CD4-positive, alpha-beta T cell (primary cell): ENCODE measurements around the gene SPATA2. TPM values are rescaled to one million over a fixed set of nuclear protein-coding genes. Genes with fewer than 3 reads are reported as not detected.
"Not testable (repeated sequence)": the region's sequence is repeated elsewhere in the genome, so short reads cannot be mapped to it uniquely, and the experiment has no call there.

Experiments used
- ATAC-seq: fragments of 200-7000 bp; cut with Tn5 transposase; one replicate; pipeline ENCODE4 v1.10.0; 2022; ENCODE audit warnings: mild to moderate bottlenecking; ENCODE audit not compliant: poor library complexity
- CTCF ChIA-PET: fragments of 350-600 bp; sonication (Branson Sonifier 250); formaldehyde crosslinking; loops from one replicate; lab custom pipeline; 2021; ENCODE audit warnings: antibody characterized with exemption, inconsistent platforms; lab: Charles Lee
- POLR2A ChIA-PET: fragments of 350-600 bp; sonication (Branson Sonifier 250); formaldehyde crosslinking; loops from one replicate; lab custom pipeline; 2021; ENCODE audit warnings: antibody characterized with exemption, inconsistent platforms; lab: Charles Lee
- DNase-seq, 14 experiments: peaks; one replicate each; pipeline ENCODE4 v3.0.0-alpha.2; 2013 to 2020; ENCODE audit warnings: mixed read lengths in 2 of 14
- H3K27ac ChIP-seq, 2 donors: one replicate each; pipeline versions ENCODE4 v1.5.1 to v1.7.0; 2013; ENCODE audit warnings: low read length in 2 of 2, low read depth in 1 of 2, mild to moderate bottlenecking in 1 of 2
- H3K27me3 ChIP-seq, 2 experiments: 1 replicate in 1 of 2; 2 replicates in 1 of 2; pipeline versions ENCODE4 v1.6.1 to v1.7.0; 2013; ENCODE audit warnings: low read length in 2 of 2, control low read depth in 1 of 2, mild to moderate bottlenecking in 1 of 2, moderate library complexity in 1 of 2; ENCODE audit not compliant: insufficient read depth in 2 of 2, control insufficient read depth in 1 of 2
- H3K36me3 ChIP-seq: one replicate; pipeline ENCODE4 v1.6.1; 2013; ENCODE audit warnings: low read length, control low read depth; ENCODE audit not compliant: insufficient read depth
- H3K4me1 ChIP-seq: one replicate; pipeline ENCODE4 v1.6.1; 2013; ENCODE audit warnings: low read length, control low read depth; ENCODE audit not compliant: insufficient read depth
- H3K4me3 ChIP-seq: one replicate; pipeline ENCODE4 v1.5.1; 2013; ENCODE audit warnings: mild to moderate bottlenecking, low read length, moderate library complexity
- H3K9me3 ChIP-seq, 2 experiments: 1 replicate in 1 of 2; 2 replicates in 1 of 2; pipeline versions ENCODE4 v1.6.1 to v1.7.0; 2013; ENCODE audit warnings: low read length in 2 of 2, mild to moderate bottlenecking in 2 of 2, control low read depth in 1 of 2, moderate library complexity in 1 of 2; ENCODE audit not compliant: control insufficient read depth in 1 of 2, insufficient read depth in 1 of 2
- H3K27ac Mint-ChIP-seq: one replicate; pipeline ENCODE4 v1.8.0; 2020; ENCODE audit warnings: mixed read lengths
- H3K27me3 Mint-ChIP-seq: one replicate; pipeline ENCODE4 v1.8.0; 2021; ENCODE audit warnings: mixed read lengths
- H3K36me3 Mint-ChIP-seq: one replicate; pipeline ENCODE4 v1.8.0; 2021; ENCODE audit warnings: low read depth, mixed read lengths
- H3K4me1 Mint-ChIP-seq: one replicate; pipeline ENCODE4 v1.8.0; 2021; ENCODE audit warnings: low read depth, mixed read lengths
- H3K4me3 Mint-ChIP-seq: one replicate; pipeline ENCODE4 v1.8.0; 2020; ENCODE audit warnings: mild to moderate bottlenecking, mixed read lengths
- H3K9me3 Mint-ChIP-seq: one replicate; pipeline ENCODE4 v1.8.0; 2020; ENCODE audit warnings: mixed read lengths
- CTCF ChIP-seq: fragments of 200-600 bp; IDR thresholded peaks from one replicate; pipeline ENCODE4 v1.8.0; 2022; ENCODE audit warnings: antibody characterized with exemption, mild to moderate bottlenecking
- intact Hi-C, 2 experiments: fragments of 100-400 bp; cut with DNase I in 1 of 2; cut with micrococcal nuclease in 1 of 2; formaldehyde crosslinking; loops; one replicate each; pipeline versions ENCODE4 v1.15.1 to v1.9.0; 2023 to 2025; cut with DNase I, micrococcal nuclease
- total RNA-seq, 174 experiments: library from RNA in 2 of 174; stranded (reverse) in 2 of 174; gene quantifications; one replicate each; pipeline ENCODE4 v1.2.3 and lab custom pipeline; 2021 to 2026

SPATA2 gene
- total RNA-seq, 2 experiments from 2014 or later, result 16.0 to 16.4 TPM

- Histone ChIP-seq H3K36me3 (peaks cover 41% of the 10 kb centered on the region), H3K9me3 (no peaks in the 10 kb centered on the region), H3K4me3 (no peak overlapping the region), H3K27me3 (no peaks in the 10 kb centered on the region), H3K27ac (no peak overlapping the region), H3K4me1 (no peaks in the 10 kb centered on the region)
- Mint-ChIP-seq H3K27me3 (no peaks in the 10 kb centered on the region), H3K36me3 (peaks cover 77% of the 10 kb centered on the region), H3K4me1 (no peaks in the 10 kb centered on the region), H3K4me3 (no peak overlapping the region), H3K9me3 (no peaks in the 10 kb centered on the region), H3K27ac (no peak overlapping the region)
- no peak for DNase-seq
- no peak for TF ChIP-seq CTCF
- ATAC-seq, result no peak
- ChIA-PET CTCF (no interaction called here), POLR2A (interaction anchor here (0.8 kb wide), 1 partner anchor 21 kb away, joined by 3 read pairs; no protein-coding TSS in a partner anchor)
- intact Hi-C loops, result no loop called here
Observed at GRCh38 chr20:49956689-49957088, 41.4 kb upstream of the SPATA2 start.

GRCh38 chr20:49955830-49956396 lies 40.6 kb upstream of the SPATA2 start:
- POLR2A ChIA-PET, result interaction anchor here (0.8 kb wide), 1 partner anchor 20 kb away, joined by 3 read pairs; no protein-coding TSS in a partner anchor
- H3K9me3 Mint-ChIP-seq, H3K4me1 Mint-ChIP-seq, H3K27me3 ChIP-seq, H3K27ac Mint-ChIP-seq, H3K4me3 Mint-ChIP-seq, H3K4me3 ChIP-seq, DNase-seq, ATAC-seq, H3K9me3 ChIP-seq, H3K27me3 Mint-ChIP-seq, intact Hi-C loops, H3K4me1 ChIP-seq, H3K27ac ChIP-seq, CTCF ChIA-PET: not testable (repeated sequence)
- H3K36me3 ChIP-seq, result peaks cover 48% of the 10 kb centered on the region
- peaks cover 82% of the 10 kb centered on the region for H3K36me3 Mint-ChIP-seq

- Histone ChIP-seq H3K27me3 (no peaks in the 10 kb centered on the region), H3K9me3 (no peaks in the 10 kb centered on the region), H3K4me1 (no peaks in the 10 kb centered on the region), H3K4me3 (no peak overlapping the region), H3K27ac (no peak overlapping the region), H3K36me3 (peaks cover 56% of the 10 kb centered on the region)
- Mint-ChIP-seq H3K27me3 (no peaks in the 10 kb centered on the region), H3K27ac (no peak overlapping the region), H3K4me1 (no peaks in the 10 kb centered on the region), H3K36me3 (peaks cover 90% of the 10 kb centered on the region), H3K9me3 (no peaks in the 10 kb centered on the region), H3K4me3 (no peak overlapping the region)
- POLR2A ChIA-PET, result no interaction called here
- intact Hi-C loops, result no loop called here
- no peak for DNase-seq
- TF ChIP-seq CTCF, result no peak
- ATAC-seq, result no peak
- CTCF ChIA-PET, result no interaction called here
Observed at GRCh38 chr20:49955167-49955566, 39.8 kb upstream of the SPATA2 start.

- H3K27ac ChIP-seq, result no peak overlapping the region
- no peak overlapping the region for H3K4me3 Mint-ChIP-seq
- DNase-seq (no peak), ATAC-seq (no peak)
- no peak for TF ChIP-seq CTCF
- no peaks in the 10 kb centered on the region for H3K9me3 Mint-ChIP-seq
- no peaks in the 10 kb centered on the region for H3K4me1 ChIP-seq
- no peak overlapping the region for H3K27ac Mint-ChIP-seq
- no peaks in the 10 kb centered on the region for H3K9me3 ChIP-seq
- H3K27me3 ChIP-seq, result no peaks in the 10 kb centered on the region
- intact Hi-C loops, result no loop called here
- H3K4me3 ChIP-seq, result no peak overlapping the region
- H3K36me3 ChIP-seq, result peaks cover 83% of the 10 kb centered on the region
- POLR2A ChIA-PET, result no interaction called here
- H3K36me3 Mint-ChIP-seq, result peaks cover 95% of the 10 kb centered on the region
- peaks cover 5% of the 10 kb centered on the region for H3K4me1 Mint-ChIP-seq
- CTCF ChIA-PET, result no interaction called here
- no peaks in the 10 kb centered on the region for H3K27me3 Mint-ChIP-seq
Observed at GRCh38 chr20:49951151-49951550, 35.8 kb upstream of the SPATA2 start.
